Effector CD8-positive, alpha-beta T cell (primary cell): Measurements from ENCODE around the gene PRRG2.
"Not testable (repeated sequence)": the region's sequence is repeated elsewhere in the genome, so short reads cannot be mapped to it uniquely, and the experiment has no call there.

ENCODE experiments used
- DNase-seq: peaks from one replicate; lab custom pipeline; 2025; lab: John Stamatoyannopoulos, UW

The PRRG2 gene

DNA sequence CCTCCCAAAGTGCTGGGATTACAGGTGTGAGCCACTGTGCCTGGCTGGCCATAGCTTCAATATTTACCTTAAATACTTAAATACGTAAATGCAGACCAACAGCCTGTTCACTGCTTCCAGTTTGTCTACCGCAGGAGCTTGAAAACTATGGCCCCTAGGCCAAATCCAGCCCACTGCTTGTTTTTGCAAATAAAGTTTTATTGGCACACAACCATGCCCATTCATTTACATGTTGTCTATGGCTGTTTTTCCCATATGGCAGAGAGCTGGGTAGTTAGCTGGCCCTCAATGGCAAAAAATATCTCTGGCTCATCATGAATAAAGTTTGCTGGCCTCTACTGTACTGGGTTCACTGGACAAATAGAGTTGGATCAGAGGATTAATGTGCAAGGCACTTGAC is 21.7 kb downstream of the PRRG2 start:
- DNase-seq: no peak

DNA sequence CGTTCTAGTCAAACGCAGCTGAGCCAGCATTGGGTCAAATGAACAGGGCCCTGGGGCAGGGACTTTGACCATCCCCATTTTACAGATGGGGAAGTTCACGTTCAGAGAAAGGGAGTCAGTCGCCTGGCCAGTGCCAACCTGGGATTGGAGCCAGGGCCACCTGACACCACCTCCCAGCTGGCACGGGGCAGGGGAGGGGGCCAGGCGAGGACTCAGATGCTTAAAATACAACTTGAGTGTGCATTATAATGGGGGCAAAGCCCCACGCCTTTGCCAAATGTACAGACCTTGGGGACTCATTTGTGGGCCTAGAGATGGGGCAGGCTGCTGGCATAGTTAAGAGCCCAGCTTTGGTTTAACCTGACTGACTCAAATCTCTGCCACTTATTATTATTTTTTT is 24.5 kb downstream of the PRRG2 start:
- no peak for DNase-seq

- DNase-seq: no peak
Measured at GRCh38 chr19:49609499-49610092, 28.5 kb downstream of the PRRG2 start.

DNA sequence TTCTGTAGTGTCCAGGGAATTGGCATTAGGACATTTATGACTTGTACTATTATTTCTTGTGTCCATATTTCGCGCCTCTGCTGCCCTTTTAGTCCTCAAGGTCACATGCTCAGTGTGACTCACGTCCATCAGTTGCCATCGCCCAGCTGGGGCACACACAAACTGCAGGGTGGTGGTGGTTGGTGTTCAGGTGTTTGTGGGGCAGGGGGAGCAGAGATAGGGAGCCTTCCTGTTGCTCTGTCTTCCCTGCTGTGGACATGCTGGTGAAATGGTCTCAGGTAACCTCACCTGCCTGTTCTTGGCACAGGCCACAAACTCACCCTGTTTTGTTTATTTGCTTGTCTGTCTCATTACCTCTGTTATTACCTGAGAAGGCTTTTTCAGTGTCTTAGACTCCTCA is 32.3 kb downstream of the PRRG2 start:
- DNase-seq: no peak

DNA sequence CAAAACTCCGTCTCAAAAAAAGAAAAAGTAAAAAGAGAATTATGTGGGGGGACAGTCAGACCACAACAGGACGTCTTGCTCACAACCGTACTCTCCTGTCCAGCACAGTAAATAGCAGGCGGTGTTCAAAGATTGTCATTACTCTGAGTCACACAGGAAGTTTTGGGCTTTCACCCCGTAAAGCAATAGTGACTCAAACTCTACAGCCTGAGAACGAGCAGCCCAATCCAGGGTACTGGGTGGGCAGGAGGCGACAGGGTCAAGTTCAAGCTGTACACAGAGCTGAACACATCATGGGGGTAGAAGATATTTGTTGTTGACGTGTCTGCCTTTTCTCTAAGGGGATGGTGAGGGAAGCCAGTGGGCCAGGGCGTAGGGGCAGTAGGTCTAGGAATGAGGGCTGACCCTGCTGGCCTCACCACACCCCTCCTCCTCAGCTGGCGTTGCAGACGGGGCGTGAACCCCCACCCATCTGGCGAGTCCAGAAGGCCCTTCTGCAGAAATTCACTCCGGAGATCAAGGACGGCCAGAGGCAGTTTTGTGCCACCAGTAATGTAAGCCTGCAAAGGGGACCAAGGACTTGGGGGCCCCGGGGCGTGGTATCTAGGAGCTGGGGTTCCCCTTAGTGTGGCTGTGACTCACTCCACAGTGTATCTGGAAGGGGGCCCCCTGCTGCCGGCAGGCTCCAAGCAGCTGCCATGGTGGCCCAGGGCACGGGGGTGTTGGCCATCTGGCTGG is 33.1 kb downstream of the PRRG2 start:
- no peak for DNase-seq

DNA sequence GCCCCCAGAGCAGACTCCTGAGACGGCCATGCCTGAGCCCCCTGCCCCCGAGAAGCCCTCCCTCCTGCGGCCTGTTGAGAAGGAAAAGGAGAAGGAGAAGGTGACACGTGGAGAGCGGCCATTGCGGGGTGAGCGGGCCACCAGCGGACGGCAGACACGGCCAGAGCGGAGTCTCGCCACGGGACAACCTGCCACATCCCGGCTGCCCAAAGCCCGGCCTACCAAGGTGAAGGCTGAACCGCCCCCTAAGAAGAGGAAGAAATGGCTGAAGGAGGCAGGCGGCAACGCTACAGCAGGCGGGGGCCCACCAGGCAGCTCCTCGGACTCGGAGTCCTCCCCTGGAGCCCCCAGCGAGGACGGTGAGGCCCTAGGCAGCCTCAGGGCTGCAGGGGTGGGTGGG is 34.7 kb downstream of the PRRG2 start:
- no peak for DNase-seq

GRCh38 chr19:49616532-49616931 is 35.4 kb downstream of the PRRG2 start:
- no peak for DNase-seq

GRCh38 chr19:49616945-49617344 is 35.8 kb downstream of the PRRG2 start:
- DNase-seq: no peak

GRCh38 chr19:49617860-49618259 is 36.7 kb downstream of the PRRG2 start:
- DNase-seq: not testable (repeated sequence)

DNA sequence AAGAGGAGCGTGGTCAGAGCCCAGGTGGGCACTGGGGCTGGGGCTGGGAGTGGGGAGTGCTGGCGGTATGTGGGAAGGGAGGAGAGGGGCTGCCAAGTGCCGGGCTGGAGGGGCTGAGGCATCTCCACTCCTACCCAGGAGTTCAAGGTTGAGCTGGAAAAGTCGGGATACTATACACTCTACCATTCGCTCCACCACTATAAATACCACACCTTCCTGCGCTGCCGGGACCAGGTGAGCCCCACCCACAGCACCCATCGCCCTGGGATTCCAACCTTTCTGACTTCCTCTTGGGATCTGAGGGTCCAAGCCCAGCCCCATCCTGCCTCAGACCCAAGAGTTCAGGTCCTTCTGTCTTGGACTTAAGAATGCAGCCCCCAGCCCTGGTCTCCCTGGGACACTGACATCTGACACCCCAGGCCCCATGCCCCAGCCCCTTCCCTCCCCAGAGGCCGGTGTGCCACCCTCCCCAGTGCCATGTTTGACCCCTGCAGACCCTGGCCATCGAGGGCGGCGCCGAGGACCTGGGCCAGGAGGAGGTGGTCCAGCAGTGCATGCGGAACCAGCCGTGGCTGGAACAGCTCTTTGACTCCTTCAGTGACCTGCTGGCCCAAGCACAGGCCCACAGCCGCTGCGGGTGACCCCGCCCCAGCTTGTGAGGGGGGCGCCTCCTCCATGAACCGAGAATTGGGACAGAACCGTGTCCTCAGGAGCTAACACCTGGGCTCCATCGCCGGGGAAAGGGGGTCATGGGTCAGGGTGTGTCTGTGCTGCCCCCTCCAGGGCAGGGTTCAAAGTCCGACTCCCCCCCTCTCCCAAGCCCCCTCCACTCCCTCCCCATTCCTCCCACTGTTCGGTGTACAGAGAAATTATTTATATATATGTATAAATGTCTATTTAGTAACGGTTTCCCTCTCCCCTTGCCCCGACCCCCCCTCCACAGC is 44.1 kb downstream of the PRRG2 start:
- no peak for DNase-seq

- DNase-seq: no peak
Measured at GRCh38 chr19:49626226-49626625, 45.1 kb downstream of the PRRG2 start.

- no peak for DNase-seq
Measured at GRCh38 chr19:49629659-49630058, 48.5 kb downstream of the PRRG2 start.

GRCh38 chr19:49631014-49631588 is 50.0 kb downstream of the PRRG2 start:
- DNase-seq: no peak

DNA sequence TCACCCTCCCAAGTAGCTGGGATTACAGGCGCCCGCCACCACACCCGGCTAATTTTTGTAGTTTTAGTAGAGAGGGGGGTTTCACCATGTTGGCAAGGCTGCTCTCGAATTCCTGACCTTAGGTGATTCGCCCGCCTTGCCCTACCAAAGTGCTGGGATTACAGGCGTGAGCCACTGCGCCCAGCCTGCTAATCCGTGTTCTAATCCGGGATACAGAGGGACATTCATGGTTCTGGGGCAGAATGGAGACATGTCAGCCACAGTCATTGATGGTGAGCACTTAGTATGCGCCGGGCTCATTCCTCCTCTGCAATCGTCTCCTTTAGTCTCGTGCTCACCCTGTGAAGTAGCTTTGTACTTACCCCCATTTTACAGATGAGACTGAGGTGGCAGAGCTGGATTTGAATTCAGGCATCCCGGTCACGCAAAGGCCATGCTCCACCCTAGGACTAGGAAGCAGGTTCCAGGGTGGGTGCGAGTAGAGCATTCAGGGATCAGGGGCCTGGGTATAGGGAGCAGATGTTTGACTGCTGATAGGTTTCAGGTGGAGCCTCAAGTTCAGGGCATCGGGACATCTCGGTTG is 50.6 kb downstream of the PRRG2 start:
- DNase-seq: no peak

GRCh38 chr19:49632576-49632975 is 51.5 kb downstream of the PRRG2 start:
- no peak for DNase-seq

- not testable (repeated sequence) for DNase-seq
Measured at GRCh38 chr19:49633273-49633672, 52.2 kb downstream of the PRRG2 start.

DNA sequence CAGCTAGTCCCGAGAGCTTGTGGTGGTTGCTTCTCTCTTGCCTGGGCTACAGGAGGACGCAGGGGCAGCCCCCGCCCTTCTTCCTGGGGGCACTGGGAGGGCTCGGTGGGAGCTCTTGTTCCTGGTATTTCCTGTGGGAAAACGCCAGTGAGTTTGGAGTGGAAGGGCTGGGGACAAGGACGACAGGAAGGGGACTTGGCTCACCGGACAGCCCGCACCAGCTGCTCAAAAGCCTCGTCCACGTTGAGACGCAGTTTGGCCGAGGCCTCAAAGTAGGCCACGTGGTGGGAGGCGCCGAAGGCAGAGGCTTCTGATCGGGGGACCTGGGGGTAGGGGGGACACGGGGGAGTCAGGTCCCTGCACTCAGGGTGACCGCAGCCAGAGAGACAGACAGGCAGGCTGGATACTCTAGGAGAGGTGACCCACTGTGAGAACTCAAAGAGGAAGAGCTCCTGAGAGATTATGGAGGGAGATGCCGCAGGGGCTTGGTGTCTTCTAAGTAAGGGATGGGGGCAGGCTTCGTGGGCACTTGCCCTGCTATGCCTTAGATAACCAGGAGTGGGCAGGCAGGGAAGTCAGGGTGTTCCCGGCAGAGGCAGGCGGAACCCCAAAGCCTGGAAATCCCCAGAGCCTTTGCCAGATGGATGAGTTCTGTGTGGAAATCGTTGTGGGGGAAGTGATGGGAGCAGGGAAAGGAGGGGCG is 54.6 kb downstream of the PRRG2 start:
- DNase-seq: no peak

DNA sequence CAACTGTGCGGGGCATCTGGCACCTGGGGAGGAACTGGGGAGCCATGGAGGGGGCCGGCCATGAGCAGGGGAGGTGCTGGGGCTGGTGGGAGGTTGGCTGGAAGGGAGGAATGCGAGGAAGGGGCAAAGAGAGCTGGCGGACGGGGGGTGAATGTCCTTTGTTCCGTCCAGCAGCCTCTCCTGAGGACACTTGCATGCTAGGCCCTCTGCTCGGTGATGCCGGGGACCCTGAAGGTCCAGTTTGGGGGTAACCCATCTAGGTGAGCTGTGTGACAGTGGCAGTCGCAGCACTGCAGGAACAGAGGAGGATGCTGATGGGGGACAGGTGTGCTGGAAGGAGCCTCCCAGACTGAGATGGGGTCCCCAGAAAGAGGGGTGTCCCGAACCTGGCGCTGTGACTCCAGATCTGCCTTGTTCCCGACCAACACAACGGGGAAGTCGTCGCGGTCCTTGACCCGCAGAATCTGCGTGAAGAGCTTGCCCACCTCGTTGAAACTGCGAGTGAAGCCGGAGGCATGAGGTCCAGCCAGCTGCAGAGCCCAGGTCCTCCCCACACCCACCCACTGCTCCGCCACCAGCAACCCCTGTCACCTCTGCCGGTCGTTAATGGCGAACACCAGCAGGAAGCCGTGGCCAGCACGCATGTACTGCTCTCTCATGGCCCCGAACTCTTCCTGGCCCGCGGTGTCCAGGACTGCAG is 55.3 kb downstream of the PRRG2 start:
- DNase-seq: no peak

GRCh38 chr19:49637821-49638738 is 57.0 kb downstream of the PRRG2 start:
- DNase-seq: no peak
